PFSK-1 (cell line): Measurements from ENCODE around the gene PDE4B.

Source experiments
- FOXP2 ChIP-seq: optimal IDR thresholded peaks from 2 replicates; pipeline ENCODE3; 2011; ENCODE audit warnings: borderline replicate concordance, control low read depth, inconsistent platforms; ENCODE audit not compliant: insufficient read depth; ENCODE audit errors: extremely low read length, extremely low read depth
- POLR2AphosphoS5 ChIP-seq: IDR thresholded peaks from 2 replicates; pipeline ENCODE4 v1.6.1; 2012; ENCODE audit warnings: low read depth, mild to moderate bottlenecking, control low read depth, low read length, moderate library complexity
- REST ChIP-seq, 2 experiments: IDR thresholded peaks; 2 replicates each; pipeline versions ENCODE4 v1.6.1 to v1.8.0; 2011 to 2012; ENCODE audit warnings: low read depth in 2 of 2, low read length in 2 of 2, control low read depth in 1 of 2, inconsistent platforms in 1 of 2, mild to moderate bottlenecking in 1 of 2, moderate library complexity in 1 of 2; ENCODE audit not compliant: insufficient read depth in 1 of 2
- SIN3A ChIP-seq: IDR thresholded peaks from 2 replicates; pipeline ENCODE4 v1.6.1; 2012; ENCODE audit warnings: mild to moderate bottlenecking, low read length, moderate library complexity, borderline replicate concordance; ENCODE audit not compliant: insufficient read depth
- TAF1 ChIP-seq: IDR thresholded peaks from 2 replicates; pipeline ENCODE4 v1.6.1; 2012; ENCODE audit warnings: low read length, control low read depth, borderline replicate concordance; ENCODE audit not compliant: insufficient read depth

GRCh38 chr1:65963156-65963888 is 170.6 kb downstream of the PDE4B start:
- TF ChIP-seq POLR2AphosphoS5 (no peak), TAF1 (no peak), SIN3A (no peak), REST (IDR thresholded peaks at IDR 0.05; ENCODE audit: insufficient read depth in 1 of 2, low read depth in 2 of 2, low read length in 2 of 2) (no peak), FOXP2 (no peak)
